Fibroblast of villous mesenchyme (primary cell): ENCODE results near the gene FANCC. TPM values are rescaled to one million over a fixed set of nuclear protein-coding genes. Genes with fewer than 3 reads are reported as not detected.
A peak's percentile ranks its signal among the peaks of the same experiment; 100 is the strongest.

Experiments used
- DNase-seq: peaks from one replicate; pipeline ENCODE4 v3.0.0-alpha.2; 2010; ENCODE audit warnings: low read depth
- H3K4me3 ChIP-seq: 2 replicates; pipeline ENCODE4 v1.5.1; 2011; ENCODE audit warnings: low read depth, mild to moderate bottlenecking, low read length
- CTCF ChIP-seq: IDR thresholded peaks from 2 replicates; pipeline ENCODE4 v1.5.1; 2012; ENCODE audit warnings: low read depth, mild to moderate bottlenecking, low read length; ENCODE audit not compliant: insufficient read depth
- total RNA-seq: library from RNA; depleted of rRNA; stranded (reverse); fragments of >200 nt; gene quantifications from 2 replicates; pipeline ENCODE4 v1.2.3, GENCODE V29; 2012

Gene FANCC
- total RNA-seq, 1 donor: 7.8 TPM

GRCh38 chr9:95067897-95068296 is 249.6 kb downstream of the FANCC start:
- no peak for DNase-seq
- no peak overlapping the region for H3K4me3 ChIP-seq
- no peak for TF ChIP-seq CTCF

- DNase-seq: no peak
- H3K4me3 ChIP-seq: no peak overlapping the region
- TF ChIP-seq CTCF: no peak
Measured at GRCh38 chr9:95067057-95067456, 250.5 kb downstream of the FANCC start.

GRCh38 chr9:95065224-95065623 is 252.3 kb downstream of the FANCC start:
- no peak for TF ChIP-seq CTCF
- no peak overlapping the region for H3K4me3 ChIP-seq
- DNase-seq: peak; percentile 40

- no peak overlapping the region for H3K4me3 ChIP-seq
- no peak for DNase-seq
- no peak for TF ChIP-seq CTCF
Measured at GRCh38 chr9:95063300-95063699, 254.2 kb downstream of the FANCC start.

GRCh38 chr9:95062596-95063065 is 254.9 kb downstream of the FANCC start:
- H3K4me3 ChIP-seq: no peak overlapping the region
- DNase-seq: no peak
- TF ChIP-seq CTCF: no peak

GRCh38 chr9:95061916-95062595 is 255.5 kb downstream of the FANCC start:
- no peak for DNase-seq
- H3K4me3 ChIP-seq: no peak overlapping the region
- TF ChIP-seq CTCF: no peak

GRCh38 chr9:95060916-95061315 is 256.6 kb downstream of the FANCC start:
- TF ChIP-seq CTCF: no peak
- H3K4me3 ChIP-seq: no peak overlapping the region
- no peak for DNase-seq
